ENCODE results near the gene ABCC5. TPM values are rescaled to one million over a fixed set of nuclear protein-coding genes. Genes with fewer than 3 reads are reported as not detected.

Gene ABCC5
- total RNA-seq, 1 experiment from 2014 or later, result 37.6 TPM

GRCh38 chr3:183981990-183982644 lies 35.6 kb downstream of the ABCC5 start:
- no peak overlapping the region for H4K91ac ChIP-seq (ENCODE audit: insufficient read length, low read depth, low read length)
- peaks cover 8% of the 10 kb centered on the region; the same call in 1 of the 2 replicates for H3K4me1 ChIP-seq (ENCODE audit: insufficient read depth, low read length)
- H3K18ac ChIP-seq (ENCODE audit: insufficient read length, low read depth, low read length), result no peak overlapping the region
- no peak overlapping the region for H3K27ac ChIP-seq (ENCODE audit: insufficient read length, low read depth, low read length)
- H3K27me3 Mint-ChIP-seq (ENCODE audit: low read depth), result no peaks in the 10 kb centered on the region
- WGBS (ENCODE audit: extremely low coverage, insufficient read length, low lambda C conversion rate), result no CpG with 5 or more reads among the region's 6 CpGs
- H2BK5ac ChIP-seq (ENCODE audit: insufficient read length, low read length), result no peak overlapping the region
- H3K56ac ChIP-seq (ENCODE audit: insufficient read length, low read depth, low read length), result no peak overlapping the region
- no peak overlapping the region for H3T11ph ChIP-seq (ENCODE audit: low read length)
- H3K4me2 ChIP-seq (ENCODE audit: insufficient read depth, insufficient read length, low read length), result no peak overlapping the region
- H2BK15ac ChIP-seq (ENCODE audit: low read depth, low read length), result no peak overlapping the region
- DNase-seq, result no peak
- H3K4me1 Mint-ChIP-seq, result peaks cover 28% of the 10 kb centered on the region in 2 experiments
- no peak overlapping the region for H3K9ac ChIP-seq (ENCODE audit: extremely low read depth, insufficient read length, low read length)
- H2BK120ac ChIP-seq (ENCODE audit: low read depth, low read length, poor library complexity, severe bottlenecking), result no peak overlapping the region
- H3K4ac ChIP-seq (ENCODE audit: low read depth, low read length), result no peak overlapping the region
- H2AFZ ChIP-seq (ENCODE audit: low read length), result no peak overlapping the region
- H3K79me1 ChIP-seq (ENCODE audit: insufficient read depth, low read depth, low read length, poor library complexity, severe bottlenecking), result no peaks in the 10 kb centered on the region
- no peak overlapping the region for H4K5ac ChIP-seq (ENCODE audit: insufficient read length, low read depth, low read length)
- no peak overlapping the region for H3K14ac ChIP-seq (ENCODE audit: insufficient read depth, low read length)
- no peak overlapping the region for H2BK12ac ChIP-seq (ENCODE audit: insufficient read length, low read depth, low read length)
- no peaks in the 10 kb centered on the region for H3K27me3 ChIP-seq (ENCODE audit: insufficient read depth, low read length)
- H3K9me3 Mint-ChIP-seq, result no peaks in the 10 kb centered on the region
- no peak overlapping the region for H4K8ac ChIP-seq (replicated peaks; ENCODE audit: insufficient read length, low read depth, low read length)
- no peaks in the 10 kb centered on the region for H3K9me3 ChIP-seq (ENCODE audit: control insufficient read depth, low read depth, low read length)
- H2AK5ac ChIP-seq (ENCODE audit: insufficient read length, low read length), result no peak overlapping the region
- no peaks in the 10 kb centered on the region for H3K79me2 ChIP-seq (ENCODE audit: insufficient read depth, low read length)
- H3K23ac ChIP-seq (ENCODE audit: insufficient read length, low read depth, low read length), result no peak overlapping the region
- H3K36me3 Mint-ChIP-seq (ENCODE audit: insufficient read depth in 1 of 3, low read depth in 3 of 3), result peaks cover 7 to 45% (median 35%) of the 10 kb centered on the region in 3 experiments
- no peak overlapping the region for H2BK20ac ChIP-seq (ENCODE audit: low read depth, low read length, poor library complexity, severe bottlenecking)
- H3K23me2 ChIP-seq (ENCODE audit: insufficient read length, low read depth, low read length, poor library complexity, severe bottlenecking), result no peaks in the 10 kb centered on the region
- H4K20me1 ChIP-seq (ENCODE audit: control insufficient read depth, insufficient read depth, insufficient read length), result no peaks in the 10 kb centered on the region
- no peak overlapping the region for H3K4me3 Mint-ChIP-seq
- no peak for TF ChIP-seq CTCF (conservative IDR thresholded peaks at IDR 0.05)
- 0 out of 7 replicates have a peak overlapping the region, but pooled peaks of 1 of the 3 experiments have one; percentile 25 for H3K27ac Mint-ChIP-seq
